GM23338 (cell line): ENCODE data around the gene NDOR1. TPM values are rescaled to one million over a fixed set of nuclear protein-coding genes. Genes with fewer than 3 reads are reported as not detected.

Experiments used
- ATAC-seq: fragments of 200-7000 bp; cut with Tn5 transposase; 3 replicates; pipeline ENCODE4 v1.9.1; 2020
- DNase-seq: peaks from one replicate; pipeline ENCODE4 v3.0.0-alpha.2; 2015; ENCODE audit warnings: low spot score
- H2AFZ ChIP-seq: fragments of 200-600 bp; sonication (generic); 2 replicates; pipeline ENCODE4 v1.8.0; 2016; ENCODE audit warnings: antibody characterized with exemption, mild to moderate bottlenecking, moderate library complexity
- H3F3A ChIP-seq: fragments of 200-600 bp; sonication (generic); replicated peaks from 2 replicates; pipeline ENCODE4 v1.8.0; 2017; ENCODE audit warnings: antibody characterized with exemption, mixed run types, low read depth
- H3K27ac ChIP-seq: fragments of 200-600 bp; sonication (generic); 2 replicates; pipeline ENCODE4 v1.6.1; 2016; ENCODE audit warnings: low read depth
- H3K27me3 ChIP-seq: fragments of 200-600 bp; sonication (generic); 2 replicates; pipeline ENCODE4 v1.8.0; 2016; ENCODE audit warnings: mild to moderate bottlenecking, mixed run types, moderate library complexity; ENCODE audit not compliant: insufficient read depth
- H3K36me3 ChIP-seq: fragments of 200-600 bp; sonication (generic); 2 replicates; pipeline ENCODE4 v1.8.0; 2016; ENCODE audit warnings: mild to moderate bottlenecking; ENCODE audit not compliant: insufficient read depth
- H3K4me1 ChIP-seq: fragments of 200-600 bp; sonication (generic); 2 replicates; pipeline ENCODE4 v1.8.0; 2016; ENCODE audit warnings: mild to moderate bottlenecking, moderate library complexity; ENCODE audit not compliant: insufficient read depth
- H3K4me2 ChIP-seq: fragments of 200-600 bp; sonication (generic); 2 replicates; pipeline ENCODE4 v1.7.1; 2017; ENCODE audit warnings: mixed run types
- H3K4me3 ChIP-seq: fragments of 200-600 bp; sonication (generic); 2 replicates; pipeline ENCODE4 v1.6.1; 2016; ENCODE audit warnings: mixed run types
- H3K79me2 ChIP-seq: fragments of 200-600 bp; sonication (generic); replicated peaks from 2 replicates; pipeline ENCODE4 v1.8.0; 2017; ENCODE audit warnings: mild to moderate bottlenecking; ENCODE audit not compliant: insufficient read depth
- H3K9me2 ChIP-seq: fragments of 200-600 bp; sonication (generic); 2 replicates; pipeline ENCODE4 v1.8.0; 2017; ENCODE audit not compliant: insufficient read depth
- H4K20me1 ChIP-seq: fragments of 200-600 bp; sonication (generic); replicated peaks from 2 replicates; pipeline ENCODE4 v1.8.0; 2017; ENCODE audit warnings: mild to moderate bottlenecking; ENCODE audit not compliant: insufficient read depth
- H3K27ac Mint-ChIP-seq: 2 replicates; pipeline ENCODE4 v1.8.0; 2020; ENCODE audit warnings: inconsistent platforms, mild to moderate bottlenecking, moderate library complexity, mixed read lengths
- H3K27me3 Mint-ChIP-seq: 3 replicates; pipeline ENCODE4 v1.8.0; 2022; ENCODE audit warnings: low read depth, mild to moderate bottlenecking, moderate library complexity, mixed read lengths, inconsistent platforms; ENCODE audit not compliant: insufficient read depth, poor library complexity
- H3K36me3 Mint-ChIP-seq: 3 replicates; pipeline ENCODE4 v1.8.0; 2021; ENCODE audit warnings: low read depth, mild to moderate bottlenecking, inconsistent platforms, moderate library complexity, mixed read lengths
- H3K4me1 Mint-ChIP-seq: 3 replicates; pipeline ENCODE4 v1.8.0; 2020; ENCODE audit warnings: mild to moderate bottlenecking, inconsistent platforms, mixed read lengths
- H3K4me3 Mint-ChIP-seq: 3 replicates; pipeline ENCODE4 v1.8.0; 2021; ENCODE audit warnings: moderate library complexity, mild to moderate bottlenecking, inconsistent platforms, mixed read lengths
- H3K9me3 Mint-ChIP-seq: 3 replicates; pipeline ENCODE4 v1.8.0; 2020; ENCODE audit warnings: moderate library complexity, mild to moderate bottlenecking, inconsistent platforms, mixed read lengths
- CREB1 ChIP-seq: fragments of 250-450 bp; sonication (Bioruptor Pico); IDR thresholded peaks from 2 replicates; pipeline ENCODE4 v1.5.0; 2020; ENCODE audit warnings: low read depth, mild to moderate bottlenecking, moderate library complexity
- CTCF ChIP-seq, 2 experiments: fragments of 200-600 bp in 1 of 2; sonication (generic) in 1 of 2; conservative IDR thresholded peaks; 2 replicates each; pipeline versions ENCODE4 v1.5.1 to v1.6.1; 2016 to 2017; ENCODE audit warnings: antibody characterized with exemption in 2 of 2, low read depth in 2 of 2, mild to moderate bottlenecking in 2 of 2, moderate library complexity in 1 of 2
- ETS1 ChIP-seq: IDR thresholded peaks from 2 replicates; pipeline ENCODE4 v1.6.1; 2016; ENCODE audit warnings: antibody characterized with exemption
- EZH2 ChIP-seq: fragments of 200-600 bp; sonication (generic); IDR thresholded peaks from one replicate; pipeline ENCODE4 v1.8.0; 2017; ENCODE audit warnings: antibody characterized with exemption, mild to moderate bottlenecking, low read depth; ENCODE audit not compliant: unreplicated experiment
- EZH2phosphoT487 ChIP-seq: fragments of 200-600 bp; sonication (generic); IDR thresholded peaks from one replicate; pipeline ENCODE4 v1.8.1; 2018; ENCODE audit warnings: antibody characterized with exemption; ENCODE audit not compliant: unreplicated experiment
- JUNB ChIP-seq: IDR thresholded peaks from one replicate; pipeline ENCODE4 v1.6.1; 2016; ENCODE audit warnings: antibody characterized with exemption; ENCODE audit not compliant: unreplicated experiment
- NANOG ChIP-seq: IDR thresholded peaks from 2 replicates; pipeline ENCODE4 v1.6.1; 2016; ENCODE audit warnings: antibody characterized with exemption, borderline replicate concordance
- POLR2AphosphoS5 ChIP-seq: IDR thresholded peaks from 2 replicates; pipeline ENCODE4 v1.6.1; 2016; ENCODE audit warnings: antibody characterized with exemption, low read depth
- STAT1 ChIP-seq: IDR thresholded peaks from one replicate; pipeline ENCODE4 v1.6.1; 2016; ENCODE audit warnings: antibody characterized with exemption; ENCODE audit not compliant: unreplicated experiment
- ZNF114 ChIP-seq: fragments of 250-450 bp; sonication (Bioruptor Pico); IDR thresholded peaks from 2 replicates; pipeline ENCODE4 v1.5.0; 2020; ENCODE audit warnings: mild to moderate bottlenecking, moderate library complexity
- ZNF331 ChIP-seq: fragments of 250-450 bp; sonication (Bioruptor Pico); IDR thresholded peaks from 2 replicates; pipeline ENCODE4 v1.5.0; 2020; ENCODE audit warnings: low read depth, mild to moderate bottlenecking, moderate library complexity
- polyA plus RNA-seq: library from polyadenylated mRNA; unstranded; fragments of >200 nt; fragmentation: Nextera tagmentation; extraction: Ambion mirVana; gene quantifications from 2 replicates; pipeline ENCODE4 v1.2.1, GENCODE V29; 2016
- total RNA-seq: library from RNA; depleted of rRNA; stranded (reverse); fragments of >200 nt; shearing (Covaris generic); gene quantifications from 2 replicates; pipeline ENCODE4 v1.2.3, GENCODE V29; 2014
- TF ChIP-seq, protein P1 (sequence below): fragments of 250-450 bp; sonication (Bioruptor Pico); IDR thresholded peaks from 2 replicates; pipeline ENCODE4 v1.5.0; 2020; ENCODE audit warnings: mild to moderate bottlenecking, moderate library complexity
- TF ChIP-seq, protein P2 (sequence below): IDR thresholded peaks from one replicate; pipeline ENCODE4 v1.6.1; 2018; ENCODE audit warnings: antibody characterized with exemption; ENCODE audit not compliant: unreplicated experiment

NDOR1 gene
- total and polyA plus RNA-seq, 2 experiments from 2014 or later = 19.4 to 38.1 TPM

- Histone ChIP-seq H3K4me2 (no peak overlapping the region), H3F3A (0 out of 2 replicates have a peak, but pooled peaks cover 4% of the 10 kb centered on the region), H3K4me1 (peaks cover 13% of the 10 kb centered on the region), H4K20me1 (peaks cover 5% of the 10 kb centered on the region; the same call in 1 of the 2 replicates), H3K27ac (no peak overlapping the region), H3K27me3 (no peaks in the 10 kb centered on the region), H2AFZ (no peak overlapping the region), H3K36me3 (no peaks in the 10 kb centered on the region), H3K79me2 (peaks cover 36% of the 10 kb centered on the region), H3K9me2 (no peaks in the 10 kb centered on the region), H3K4me3 (no peak overlapping the region)
- TF ChIP-seq NANOG (no peak), CREB1 (CRISPR knock-in tag) (no peak), EZH2 (no peak), CTCF (conservative IDR thresholded peaks at IDR 0.05; ENCODE audit: low read depth in 2 of 2) (no peak), JUNB (no peak), POLR2AphosphoS5 (no peak), ZNF331 (CRISPR knock-in tag) (no peak), ETS1 (no peak), STAT1 (no peak), EZH2phosphoT487 (no peak), ZNF114 (CRISPR knock-in tag) (no peak)
- TF ChIP-seq, protein P1, sequence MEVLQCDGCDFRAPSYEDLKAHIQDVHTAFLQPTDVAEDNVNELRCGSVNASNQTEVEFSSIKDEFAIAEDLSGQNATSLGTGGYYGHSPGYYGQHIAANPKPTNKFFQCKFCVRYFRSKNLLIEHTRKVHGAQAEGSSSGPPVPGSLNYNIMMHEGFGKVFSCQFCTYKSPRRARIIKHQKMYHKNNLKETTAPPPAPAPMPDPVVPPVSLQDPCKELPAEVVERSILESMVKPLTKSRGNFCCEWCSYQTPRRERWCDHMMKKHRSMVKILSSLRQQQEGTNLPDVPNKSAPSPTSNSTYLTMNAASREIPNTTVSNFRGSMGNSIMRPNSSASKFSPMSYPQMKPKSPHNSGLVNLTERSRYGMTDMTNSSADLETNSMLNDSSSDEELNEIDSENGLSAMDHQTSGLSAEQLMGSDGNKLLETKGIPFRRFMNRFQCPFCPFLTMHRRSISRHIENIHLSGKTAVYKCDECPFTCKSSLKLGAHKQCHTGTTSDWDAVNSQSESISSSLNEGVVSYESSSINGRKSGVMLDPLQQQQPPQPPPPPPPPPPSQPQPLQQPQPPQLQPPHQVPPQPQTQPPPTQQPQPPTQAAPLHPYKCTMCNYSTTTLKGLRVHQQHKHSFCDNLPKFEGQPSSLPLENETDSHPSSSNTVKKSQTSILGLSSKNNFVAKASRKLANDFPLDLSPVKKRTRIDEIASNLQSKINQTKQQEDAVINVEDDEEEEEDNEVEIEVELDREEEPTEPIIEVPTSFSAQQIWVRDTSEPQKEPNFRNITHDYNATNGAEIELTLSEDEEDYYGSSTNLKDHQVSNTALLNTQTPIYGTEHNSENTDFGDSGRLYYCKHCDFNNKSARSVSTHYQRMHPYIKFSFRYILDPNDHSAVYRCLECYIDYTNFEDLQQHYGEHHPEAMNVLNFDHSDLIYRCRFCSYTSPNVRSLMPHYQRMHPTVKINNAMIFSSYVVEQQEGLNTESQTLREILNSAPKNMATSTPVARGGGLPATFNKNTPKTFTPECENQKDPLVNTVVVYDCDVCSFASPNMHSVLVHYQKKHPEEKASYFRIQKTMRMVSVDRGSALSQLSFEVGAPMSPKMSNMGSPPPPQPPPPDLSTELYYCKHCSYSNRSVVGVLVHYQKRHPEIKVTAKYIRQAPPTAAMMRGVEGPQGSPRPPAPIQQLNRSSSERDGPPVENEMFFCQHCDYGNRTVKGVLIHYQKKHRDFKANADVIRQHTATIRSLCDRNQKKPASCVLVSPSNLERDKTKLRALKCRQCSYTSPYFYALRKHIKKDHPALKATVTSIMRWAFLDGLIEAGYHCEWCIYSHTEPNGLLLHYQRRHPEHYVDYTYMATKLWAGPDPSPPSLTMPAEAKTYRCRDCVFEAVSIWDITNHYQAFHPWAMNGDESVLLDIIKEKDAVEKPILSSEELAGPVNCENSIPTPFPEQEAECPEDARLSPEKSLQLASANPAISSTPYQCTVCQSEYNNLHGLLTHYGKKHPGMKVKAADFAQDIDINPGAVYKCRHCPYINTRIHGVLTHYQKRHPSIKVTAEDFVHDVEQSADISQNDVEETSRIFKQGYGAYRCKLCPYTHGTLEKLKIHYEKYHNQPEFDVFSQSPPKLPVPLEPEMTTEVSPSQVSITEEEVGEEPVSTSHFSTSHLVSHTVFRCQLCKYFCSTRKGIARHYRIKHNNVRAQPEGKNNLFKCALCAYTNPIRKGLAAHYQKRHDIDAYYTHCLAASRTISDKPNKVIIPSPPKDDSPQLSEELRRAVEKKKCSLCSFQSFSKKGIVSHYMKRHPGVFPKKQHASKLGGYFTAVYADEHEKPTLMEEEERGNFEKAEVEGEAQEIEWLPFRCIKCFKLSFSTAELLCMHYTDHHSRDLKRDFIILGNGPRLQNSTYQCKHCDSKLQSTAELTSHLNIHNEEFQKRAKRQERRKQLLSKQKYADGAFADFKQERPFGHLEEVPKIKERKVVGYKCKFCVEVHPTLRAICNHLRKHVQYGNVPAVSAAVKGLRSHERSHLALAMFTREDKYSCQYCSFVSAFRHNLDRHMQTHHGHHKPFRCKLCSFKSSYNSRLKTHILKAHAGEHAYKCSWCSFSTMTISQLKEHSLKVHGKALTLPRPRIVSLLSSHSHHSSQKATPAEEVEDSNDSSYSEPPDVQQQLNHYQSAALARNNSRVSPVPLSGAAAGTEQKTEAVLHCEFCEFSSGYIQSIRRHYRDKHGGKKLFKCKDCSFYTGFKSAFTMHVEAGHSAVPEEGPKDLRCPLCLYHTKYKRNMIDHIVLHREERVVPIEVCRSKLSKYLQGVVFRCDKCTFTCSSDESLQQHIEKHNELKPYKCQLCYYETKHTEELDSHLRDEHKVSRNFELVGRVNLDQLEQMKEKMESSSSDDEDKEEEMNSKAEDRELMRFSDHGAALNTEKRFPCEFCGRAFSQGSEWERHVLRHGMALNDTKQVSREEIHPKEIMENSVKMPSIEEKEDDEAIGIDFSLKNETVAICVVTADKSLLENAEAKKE (CRISPR knock-in tag) = no peak
- TF ChIP-seq, protein P2, sequence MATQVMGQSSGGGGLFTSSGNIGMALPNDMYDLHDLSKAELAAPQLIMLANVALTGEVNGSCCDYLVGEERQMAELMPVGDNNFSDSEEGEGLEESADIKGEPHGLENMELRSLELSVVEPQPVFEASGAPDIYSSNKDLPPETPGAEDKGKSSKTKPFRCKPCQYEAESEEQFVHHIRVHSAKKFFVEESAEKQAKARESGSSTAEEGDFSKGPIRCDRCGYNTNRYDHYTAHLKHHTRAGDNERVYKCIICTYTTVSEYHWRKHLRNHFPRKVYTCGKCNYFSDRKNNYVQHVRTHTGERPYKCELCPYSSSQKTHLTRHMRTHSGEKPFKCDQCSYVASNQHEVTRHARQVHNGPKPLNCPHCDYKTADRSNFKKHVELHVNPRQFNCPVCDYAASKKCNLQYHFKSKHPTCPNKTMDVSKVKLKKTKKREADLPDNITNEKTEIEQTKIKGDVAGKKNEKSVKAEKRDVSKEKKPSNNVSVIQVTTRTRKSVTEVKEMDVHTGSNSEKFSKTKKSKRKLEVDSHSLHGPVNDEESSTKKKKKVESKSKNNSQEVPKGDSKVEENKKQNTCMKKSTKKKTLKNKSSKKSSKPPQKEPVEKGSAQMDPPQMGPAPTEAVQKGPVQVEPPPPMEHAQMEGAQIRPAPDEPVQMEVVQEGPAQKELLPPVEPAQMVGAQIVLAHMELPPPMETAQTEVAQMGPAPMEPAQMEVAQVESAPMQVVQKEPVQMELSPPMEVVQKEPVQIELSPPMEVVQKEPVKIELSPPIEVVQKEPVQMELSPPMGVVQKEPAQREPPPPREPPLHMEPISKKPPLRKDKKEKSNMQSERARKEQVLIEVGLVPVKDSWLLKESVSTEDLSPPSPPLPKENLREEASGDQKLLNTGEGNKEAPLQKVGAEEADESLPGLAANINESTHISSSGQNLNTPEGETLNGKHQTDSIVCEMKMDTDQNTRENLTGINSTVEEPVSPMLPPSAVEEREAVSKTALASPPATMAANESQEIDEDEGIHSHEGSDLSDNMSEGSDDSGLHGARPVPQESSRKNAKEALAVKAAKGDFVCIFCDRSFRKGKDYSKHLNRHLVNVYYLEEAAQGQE = no peak
- Mint-ChIP-seq H3K9me3 (no peaks in the 10 kb centered on the region; the same call in 2 of the 3 replicates), H3K4me1 (peaks cover 16% of the 10 kb centered on the region), H3K27ac (no peak overlapping the region), H3K27me3 (peaks cover 12% of the 10 kb centered on the region), H3K36me3 (peaks cover 5% of the 10 kb centered on the region), H3K4me3 (no peak overlapping the region)
- ATAC-seq = no peak
- DNase-seq = no peak
Observed at GRCh38 chr9:137191245-137191644, 14.3 kb upstream of the NDOR1 start.
